Activated T-cell treated with anti-CD3 and anti-CD28 coated beads for 24 hours (primary cell): ENCODE data around the gene ATP9A.
"Not testable (repeated sequence)": the region's sequence is repeated elsewhere in the genome, so short reads cannot be mapped to it uniquely, and the experiment has no call there.

Experiments
- DNase-seq: peaks from one replicate; pipeline ENCODE4 v3.0.0-alpha.2; 2020; ENCODE audit warnings: low read depth

ATP9A gene

GRCh38 chr20:51688600-51689244 is 79.5 kb downstream of the ATP9A start:
- no peak for DNase-seq

DNA sequence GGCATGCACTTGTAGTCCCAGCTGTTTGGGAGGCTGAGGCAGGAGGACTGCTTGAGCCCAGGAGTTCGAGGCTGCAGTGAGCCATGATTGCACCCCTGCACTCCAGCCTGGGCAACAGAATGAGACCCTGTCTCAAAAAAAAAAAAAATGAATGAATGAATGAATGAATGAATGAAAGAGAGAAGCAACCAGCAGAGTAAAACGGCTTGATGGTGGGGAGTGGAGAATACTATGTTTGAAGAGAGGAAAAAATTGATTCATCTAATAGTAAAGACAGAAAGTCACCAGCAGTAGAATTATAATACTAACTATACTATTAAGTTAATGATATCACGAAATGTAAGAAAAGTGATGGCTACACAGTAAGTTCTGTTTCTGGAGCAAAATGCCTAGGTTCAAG is 80.6 kb downstream of the ATP9A start:
- no peak for DNase-seq

GRCh38 chr20:51687108-51687507 is 81.1 kb downstream of the ATP9A start:
- no peak for DNase-seq

GRCh38 chr20:51685494-51685893 is 82.7 kb downstream of the ATP9A start:
- DNase-seq: not testable (repeated sequence)

DNA sequence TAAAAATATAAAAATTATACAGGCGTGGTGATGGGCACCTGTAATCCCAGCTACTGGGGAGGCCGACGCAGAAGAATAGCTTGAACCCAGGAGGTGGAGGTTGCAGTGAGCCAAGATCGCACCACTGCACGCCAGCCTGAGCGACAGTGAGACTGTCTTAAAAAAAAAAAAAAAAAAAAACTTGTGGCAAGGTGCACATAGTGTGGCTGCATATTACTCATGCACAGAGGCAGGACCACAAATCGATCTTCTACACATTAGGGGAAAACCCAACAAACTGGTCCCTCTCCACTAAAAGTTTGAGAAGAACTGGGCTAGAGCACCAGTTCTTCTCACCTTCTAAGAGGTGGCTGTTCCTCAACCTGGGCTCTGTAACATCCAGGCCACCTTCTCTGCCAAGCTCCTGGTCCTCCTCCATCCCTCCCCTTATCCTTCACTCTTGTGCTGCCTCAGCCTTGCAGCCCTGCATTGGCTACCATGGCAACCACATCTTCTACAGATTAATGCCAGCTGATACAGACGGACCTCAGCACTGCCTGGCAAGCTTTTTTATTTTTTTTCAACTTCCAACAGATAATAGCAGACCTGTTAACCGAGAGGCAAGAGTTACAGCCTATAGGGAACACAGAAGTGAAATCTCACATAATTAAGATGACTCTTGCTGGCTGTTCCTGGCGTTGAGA is 88.0 kb downstream of the ATP9A start:
- no peak for DNase-seq

GRCh38 chr20:51679254-51679921 is 88.8 kb downstream of the ATP9A start:
- no peak for DNase-seq

- DNase-seq: no peak
Observed at GRCh38 chr20:51678026-51678697, 90.0 kb downstream of the ATP9A start.

DNA sequence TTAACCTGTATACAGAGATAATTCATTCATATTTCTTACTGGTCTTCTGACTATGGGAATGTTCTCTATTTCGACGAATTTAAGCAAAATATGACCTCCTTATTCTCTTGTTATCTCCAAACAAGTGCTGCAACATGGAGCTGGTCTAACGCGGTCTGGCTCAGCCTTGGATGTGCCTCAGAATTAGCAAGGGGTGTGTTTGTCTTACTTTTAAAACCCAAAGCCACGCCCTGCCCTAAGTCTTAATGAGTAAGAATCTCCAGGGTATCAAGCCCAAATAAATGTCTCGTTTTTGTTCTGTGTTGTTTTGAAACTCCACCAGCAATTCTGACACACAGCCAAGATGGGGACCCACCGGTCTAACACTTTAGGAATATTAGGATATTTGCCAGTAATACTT is 99.2 kb downstream of the ATP9A start:
- DNase-seq: no peak

- DNase-seq: no peak
Observed at GRCh38 chr20:51668515-51668914, 99.7 kb downstream of the ATP9A start.

DNA sequence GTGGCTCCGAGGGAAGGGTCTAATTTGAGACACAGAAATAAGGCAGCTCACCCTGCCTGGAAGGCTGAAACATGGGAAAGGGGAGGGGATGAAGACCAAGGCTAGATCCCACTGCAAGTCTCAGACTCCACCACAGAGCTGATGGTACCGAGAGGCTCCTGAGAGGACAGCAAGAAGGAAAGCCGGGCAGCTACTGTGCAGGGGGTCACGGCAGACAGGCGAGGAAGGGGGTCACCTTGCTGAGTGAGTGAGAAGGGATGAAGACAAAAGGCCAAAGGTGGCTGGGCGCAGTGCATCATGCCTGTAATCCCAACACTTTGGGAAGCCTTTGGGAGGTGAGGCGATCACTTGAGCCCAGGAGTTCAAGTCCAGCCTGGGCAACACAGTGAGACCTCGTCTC is 100.7 kb downstream of the ATP9A start:
- no peak for DNase-seq

- DNase-seq: no peak
Observed at GRCh38 chr20:51667002-51667408, 101.2 kb downstream of the ATP9A start.

DNA sequence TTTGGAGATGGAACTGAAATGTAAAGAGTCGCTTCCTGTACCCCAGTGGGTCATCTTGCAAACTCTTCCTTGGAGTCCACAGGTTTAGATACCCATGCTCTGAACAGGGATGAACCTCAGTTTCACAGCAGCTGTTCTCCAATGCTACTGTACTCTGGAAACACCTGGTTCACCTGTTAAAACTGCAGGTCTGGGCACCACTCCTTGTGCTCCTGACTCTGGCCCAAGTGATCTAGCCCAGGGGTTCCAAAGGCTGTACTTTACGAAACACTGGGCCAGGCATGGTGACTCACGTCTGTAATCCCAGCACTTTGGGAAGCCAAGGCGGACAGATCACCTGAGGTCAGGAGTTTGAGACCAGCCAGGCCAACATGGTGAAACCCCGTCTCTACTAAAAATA is 102.1 kb downstream of the ATP9A start:
- DNase-seq: no peak

GRCh38 chr20:51665543-51666118 is 102.6 kb downstream of the ATP9A start:
- no peak for DNase-seq

DNA sequence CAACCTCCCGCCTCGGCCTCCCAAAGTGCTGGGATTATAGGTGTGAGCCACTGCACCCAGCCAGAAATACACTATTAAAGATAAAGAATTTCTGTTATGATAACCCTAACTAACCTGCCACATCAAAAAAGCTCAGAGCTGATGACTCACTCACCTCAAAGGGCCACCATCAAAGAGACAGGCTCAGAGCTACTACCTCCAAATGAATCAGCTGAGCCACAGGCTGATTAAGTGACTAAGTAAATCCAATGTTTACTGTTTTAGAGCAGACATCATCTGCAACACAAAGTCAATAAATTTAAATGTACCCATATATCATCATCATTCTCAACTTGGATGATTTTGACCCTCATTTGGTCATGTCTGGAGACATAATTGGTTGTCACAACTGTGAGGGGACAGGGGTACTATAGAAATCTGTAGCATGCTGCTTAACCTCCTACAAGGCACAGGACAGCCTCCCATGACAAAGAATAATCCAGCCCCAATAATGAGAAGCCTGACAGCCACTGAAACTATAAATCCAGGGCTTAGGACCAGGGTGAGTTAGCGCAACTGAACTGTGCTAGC is 106.5 kb downstream of the ATP9A start:
- DNase-seq: peak; percentile 40

DNA sequence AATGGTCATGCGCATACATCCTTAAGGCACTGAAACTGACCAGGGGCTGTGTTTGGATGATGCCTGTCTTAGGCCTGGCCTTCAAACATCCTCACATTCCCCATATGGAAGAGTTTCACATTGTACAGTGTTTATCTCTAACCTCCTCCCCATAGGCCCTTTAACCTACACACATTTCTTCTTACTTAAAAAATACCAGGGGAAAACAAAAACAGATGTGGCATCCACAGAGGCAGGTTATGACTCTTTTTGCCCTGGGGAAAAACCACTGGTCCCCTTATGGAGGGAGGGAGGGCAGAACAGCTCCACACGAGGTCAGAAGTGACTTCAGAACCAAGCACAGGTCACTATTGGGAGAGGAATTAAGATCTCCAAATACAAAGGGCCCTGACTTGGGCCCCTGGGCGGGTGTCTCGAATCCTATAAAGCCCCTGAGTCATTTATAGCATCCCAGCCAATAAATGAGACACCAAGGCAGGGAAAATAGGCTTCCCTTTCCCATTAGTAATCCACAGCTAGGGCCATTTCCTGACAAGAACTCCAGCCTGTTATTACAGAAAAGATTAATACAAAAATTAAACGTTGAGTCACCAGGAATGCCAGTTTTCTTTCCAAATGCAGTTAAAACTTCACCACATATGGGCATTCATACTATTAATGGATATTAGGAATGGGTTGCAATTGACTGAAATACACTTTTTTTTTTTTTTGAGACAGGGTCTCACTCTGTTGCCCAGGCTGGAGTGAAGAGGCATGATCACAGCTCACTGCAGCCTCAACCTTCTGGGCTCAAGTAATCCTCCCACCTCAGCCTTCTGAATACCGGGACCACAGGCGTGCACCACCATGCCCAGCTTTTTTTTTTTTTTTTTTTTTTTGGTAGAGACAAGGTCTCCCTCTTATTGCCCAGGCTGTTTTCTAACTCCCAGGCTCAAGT is 107.2 kb downstream of the ATP9A start:
- no peak for DNase-seq

GRCh38 chr20:51659491-51660050 is 108.6 kb downstream of the ATP9A start:
- DNase-seq: no peak

DNA sequence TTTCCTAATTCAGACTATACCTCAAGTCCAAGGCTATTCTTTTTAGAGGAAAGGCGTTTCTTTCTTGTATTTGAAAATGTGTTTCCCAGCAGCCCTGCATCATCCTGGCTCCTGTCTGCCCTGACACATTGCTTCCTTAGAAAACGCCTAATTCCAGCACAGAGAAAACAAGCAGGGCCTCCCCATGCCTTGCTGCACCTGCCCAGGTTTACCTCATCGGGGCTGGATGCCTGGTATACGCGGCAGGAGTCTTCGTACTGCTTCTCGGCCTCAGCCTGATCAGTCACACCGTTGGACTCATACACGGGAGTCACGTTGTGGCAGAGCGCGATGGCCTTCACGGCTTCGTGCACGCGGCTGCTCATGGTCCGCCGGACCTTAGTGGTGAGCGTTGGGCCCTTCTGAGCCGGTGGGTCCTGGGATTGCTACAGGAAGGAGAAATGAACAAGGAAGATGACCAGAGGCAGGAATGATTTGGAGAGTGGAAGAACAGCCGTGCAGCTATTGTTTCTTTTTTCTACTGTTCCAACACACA is 111.4 kb downstream of the ATP9A start:
- no peak for DNase-seq

DNA sequence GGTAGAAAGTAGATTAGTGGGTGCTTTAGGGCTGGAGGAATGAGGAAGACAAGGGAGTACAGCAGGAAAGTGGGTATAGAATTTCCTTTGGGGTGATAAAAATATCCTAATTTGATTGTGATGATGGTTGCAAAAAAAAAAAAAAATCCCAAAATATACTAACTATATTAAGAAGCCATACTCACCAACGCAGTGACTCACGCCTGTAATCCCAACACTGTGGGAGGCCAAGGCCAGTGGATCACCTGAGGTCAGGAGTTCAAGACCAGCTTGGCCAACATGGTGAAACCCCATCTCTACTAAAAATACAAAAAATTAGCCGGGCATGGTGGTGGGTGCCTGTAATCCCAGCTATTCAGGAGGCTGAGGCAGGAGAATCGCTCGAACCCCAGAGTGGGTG is 112.1 kb downstream of the ATP9A start:
- not testable (repeated sequence) for DNase-seq

GRCh38 chr20:51654495-51654894 is 113.7 kb downstream of the ATP9A start:
- no peak for DNase-seq

DNA sequence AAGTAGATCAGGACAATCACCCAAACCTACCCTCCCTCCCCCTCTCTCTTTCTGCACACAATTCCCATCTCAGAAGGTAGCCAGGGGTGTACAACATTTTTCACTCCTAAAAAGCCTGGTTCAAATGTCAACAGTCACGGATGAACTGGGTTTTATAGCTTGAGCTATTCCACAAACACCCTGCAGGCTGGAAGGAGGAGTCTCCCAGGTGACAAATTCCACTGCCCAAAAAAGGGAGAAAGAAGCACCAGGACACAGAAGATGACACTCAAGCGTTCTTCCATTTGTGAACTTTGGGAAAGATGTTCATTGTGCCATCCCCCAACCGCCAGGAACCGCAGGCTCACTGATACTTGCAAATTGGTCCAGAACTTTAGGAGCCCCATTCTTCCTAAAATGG is 114.1 kb downstream of the ATP9A start:
- no peak for DNase-seq
